Smooth muscle cell of the brain vasculature (primary cell): ENCODE data around the gene RAB31.
"Not testable (repeated sequence)": the region's sequence is repeated elsewhere in the genome, so short reads cannot be mapped to it uniquely, and the experiment has no call there.

Source experiments
- DNase-seq: peaks from one replicate; pipeline ENCODE4 v3.0.0-alpha.2; 2012; ENCODE audit warnings: low read depth, low spot score

Gene RAB31

GRCh38 chr18:9757827-9758621 lies 49.9 kb downstream of the RAB31 start:
- DNase-seq: no peak

- no peak for DNase-seq
These were observed 50.5 kb downstream of the RAB31 start for GRCh38 chr18:9758624-9759075.

GRCh38 chr18:9760641-9761040 lies 52.5 kb downstream of the RAB31 start:
- DNase-seq: no peak

- DNase-seq: no peak
These were observed 54.4 kb downstream of the RAB31 start for GRCh38 chr18:9762526-9762925.

GRCh38 chr18:9763157-9763556 lies 55.1 kb downstream of the RAB31 start:
- no peak for DNase-seq

GRCh38 chr18:9764011-9764481 lies 55.9 kb downstream of the RAB31 start:
- no peak for DNase-seq

GRCh38 chr18:9765501-9765900 lies 57.4 kb downstream of the RAB31 start:
- DNase-seq: no peak

GRCh38 chr18:9766076-9766481 lies 58.0 kb downstream of the RAB31 start:
- DNase-seq: no peak

- DNase-seq: no peak
These were observed 58.6 kb downstream of the RAB31 start for GRCh38 chr18:9766740-9767139.

GRCh38 chr18:9768071-9768691 lies 60.1 kb downstream of the RAB31 start:
- not testable (repeated sequence) for DNase-seq

- not testable (repeated sequence) for DNase-seq
These were observed 62.0 kb downstream of the RAB31 start for GRCh38 chr18:9770111-9770510.

GRCh38 chr18:9771261-9771976 lies 63.3 kb downstream of the RAB31 start:
- DNase-seq: no peak

GRCh38 chr18:9771977-9772660 lies 64.0 kb downstream of the RAB31 start:
- DNase-seq: no peak

GRCh38 chr18:9772847-9773677 lies 65.0 kb downstream of the RAB31 start:
- no peak for DNase-seq

- no peak for DNase-seq
These were observed 66.0 kb downstream of the RAB31 start for GRCh38 chr18:9774150-9774549.

- DNase-seq: no peak
These were observed 67.1 kb downstream of the RAB31 start for GRCh38 chr18:9775178-9775577.

- no peak for DNase-seq
These were observed 71.5 kb downstream of the RAB31 start for GRCh38 chr18:9779630-9780029.

- no peak for DNase-seq
These were observed 74.2 kb downstream of the RAB31 start for GRCh38 chr18:9782073-9782857.

GRCh38 chr18:9786631-9787030 lies 78.5 kb downstream of the RAB31 start:
- DNase-seq: no peak

GRCh38 chr18:9787036-9787435 lies 78.9 kb downstream of the RAB31 start:
- DNase-seq: no peak
